HUDEP-2 (cell line): Measurements from ENCODE around the gene EFCAB5.
"Not testable (repeated sequence)": the region's sequence is repeated elsewhere in the genome, so short reads cannot be mapped to it uniquely, and the experiment has no call there.

Source experiments
- DNase-seq, 76 experiments: peaks; one replicate each; lab custom pipeline; 2025; ENCODE audit not compliant: unreplicated experiment in 76 of 76; lab: John Stamatoyannopoulos, UW

The EFCAB5 gene

DNA sequence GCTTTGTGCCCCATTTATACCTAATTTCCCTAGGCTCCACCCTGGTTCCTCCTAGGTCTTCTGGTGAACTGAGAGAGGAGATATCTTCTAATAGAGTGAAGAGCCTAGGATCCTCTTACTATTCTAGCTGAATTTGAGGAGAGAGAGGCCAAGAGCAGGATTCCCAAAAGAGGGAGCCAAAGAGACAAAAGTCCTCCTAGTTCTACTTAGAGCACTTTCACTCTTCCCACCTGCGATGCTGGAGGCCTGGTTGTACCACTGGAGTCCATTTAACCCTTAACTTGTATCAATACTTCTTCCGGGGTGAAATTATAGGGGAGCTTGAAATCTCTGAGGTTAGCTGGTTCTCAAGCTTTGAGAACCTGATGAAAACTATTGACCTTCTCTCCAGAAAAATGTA lies 8.1 kb upstream of the EFCAB5 start:
- DNase-seq = no peak

DNA sequence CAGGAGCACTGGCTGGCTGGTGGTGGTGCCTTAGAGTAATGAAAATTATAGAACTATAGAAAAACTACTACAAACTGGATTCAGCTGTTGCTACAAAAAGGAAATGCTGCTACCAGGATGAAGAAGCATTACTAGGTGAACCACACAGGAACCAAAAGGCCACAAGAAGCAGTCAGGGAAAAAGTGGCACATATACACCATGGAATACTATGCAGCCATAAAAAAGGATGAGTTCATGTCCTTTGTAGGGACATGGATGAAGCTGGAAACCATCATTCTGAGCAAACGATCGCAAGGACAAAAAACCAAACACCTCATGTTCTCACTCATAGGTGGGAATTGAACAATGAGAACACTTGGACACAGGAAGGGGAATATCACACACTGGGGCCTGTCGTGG lies 5.5 kb upstream of the EFCAB5 start:
- not testable (repeated sequence) for DNase-seq

DNA sequence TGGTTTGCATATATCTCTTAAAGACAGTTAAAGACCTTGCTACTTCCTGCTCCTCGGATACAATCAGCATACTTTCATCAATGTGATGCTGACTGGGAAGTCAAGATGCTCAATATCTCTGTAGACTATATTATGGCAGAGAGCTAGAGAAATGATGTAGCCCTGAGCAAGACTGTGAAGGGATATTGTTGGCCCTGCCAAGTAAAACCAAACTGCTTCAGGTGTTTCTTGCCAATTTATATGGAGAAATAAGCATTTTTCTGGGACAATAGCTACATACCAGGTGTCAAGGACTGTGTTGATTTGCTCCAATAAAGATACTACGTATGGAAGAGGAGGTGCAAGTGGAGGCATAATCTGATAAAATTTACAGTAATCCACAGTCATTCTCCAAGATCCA lies 4.7 kb upstream of the EFCAB5 start:
- no peak for DNase-seq

DNA sequence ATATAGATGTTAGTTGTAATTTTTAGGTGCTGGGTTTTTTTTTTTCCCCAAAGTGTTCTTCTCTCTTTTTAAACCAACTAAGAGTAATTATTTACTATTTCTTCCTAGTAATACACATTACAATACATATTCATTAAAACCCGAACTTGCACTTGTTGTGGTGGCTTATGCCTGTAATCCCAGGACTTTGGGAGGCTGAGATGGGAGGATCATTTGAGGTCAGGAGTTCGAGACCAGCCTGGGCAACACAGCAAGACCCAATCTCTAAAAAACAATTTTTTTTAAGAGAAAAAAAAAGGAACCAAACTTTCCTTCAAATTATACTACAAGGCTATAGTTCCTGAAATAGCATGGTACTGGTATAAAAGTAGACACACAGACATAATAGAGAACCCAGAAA lies 3.8 kb downstream of the EFCAB5 start:
- DNase-seq = no peak

DNA sequence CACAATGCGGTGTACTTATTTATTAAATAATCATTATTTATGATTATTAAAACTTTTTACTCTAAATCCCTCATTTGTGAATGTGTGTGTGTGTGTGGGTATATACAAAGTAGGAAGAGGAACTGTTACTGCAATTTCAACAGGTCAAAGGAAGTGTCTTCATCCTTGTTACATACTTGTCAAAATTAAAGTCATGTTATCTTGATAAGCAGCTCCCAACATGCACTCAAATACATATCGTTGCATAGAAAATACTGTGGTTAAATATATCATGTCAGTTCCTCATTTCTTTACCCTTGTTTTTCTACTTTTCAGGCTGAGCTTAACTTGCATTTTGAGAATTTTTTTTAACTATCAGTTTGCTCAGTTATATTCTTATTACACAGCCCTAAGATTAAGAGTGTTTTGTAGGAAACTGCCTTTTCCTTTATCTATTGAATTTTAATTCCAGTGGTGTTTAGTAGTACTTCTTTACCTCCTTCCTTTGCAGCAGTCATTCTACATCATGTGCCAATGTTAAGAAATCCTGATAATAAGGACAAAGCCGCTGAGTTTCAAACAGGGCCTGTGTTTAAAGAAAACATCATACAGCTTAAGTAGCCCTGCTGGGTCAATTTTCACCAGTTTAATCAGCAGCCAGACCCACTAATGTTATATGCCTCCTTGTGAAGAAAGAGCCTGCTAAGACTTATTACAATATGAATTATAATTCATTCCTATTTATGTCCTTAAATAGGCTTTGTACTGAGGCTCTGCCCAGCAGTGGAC lies 7.2 kb downstream of the EFCAB5 start:
- peak in 2 of 76 experiments; percentile 8 to 10 for DNase-seq

DNA sequence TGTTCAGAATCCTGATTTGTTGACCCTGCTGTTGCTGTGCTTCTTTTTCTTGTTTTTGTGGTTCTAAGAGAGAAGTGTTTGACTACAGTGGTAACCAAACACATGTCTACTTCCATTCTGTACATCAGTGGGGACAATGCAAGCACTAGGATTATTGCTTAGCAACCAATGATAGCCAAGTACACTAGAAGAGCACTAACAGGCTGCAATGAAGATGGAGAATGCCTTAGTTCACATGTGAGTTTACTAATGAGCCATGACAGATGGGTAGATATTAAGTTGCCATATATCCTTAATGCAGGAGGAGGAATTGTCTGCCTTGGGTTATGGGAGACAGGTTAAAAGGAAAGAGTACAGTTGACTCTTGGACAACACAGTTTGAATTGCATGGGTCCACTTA lies 8.3 kb downstream of the EFCAB5 start:
- DNase-seq = no peak

DNA sequence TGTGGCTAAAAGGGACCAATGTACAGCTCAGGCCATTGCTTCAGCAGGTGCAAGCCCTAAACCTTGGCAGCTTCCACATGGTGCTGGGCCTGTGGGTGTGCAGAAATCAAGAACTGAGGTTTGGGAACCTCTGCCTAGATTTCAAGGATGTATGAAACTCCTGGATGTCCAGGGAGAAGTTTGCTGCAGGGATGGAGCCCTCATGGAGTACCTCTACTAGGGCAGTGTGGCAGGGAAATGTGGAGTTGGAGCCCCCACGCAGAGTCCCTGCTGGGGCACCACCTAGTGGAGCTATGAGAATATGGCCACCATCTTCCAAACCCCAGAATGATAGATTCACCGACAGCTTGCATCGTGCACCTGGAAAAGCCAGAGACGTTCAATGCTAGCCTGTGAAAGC lies 13.0 kb downstream of the EFCAB5 start:
- DNase-seq = no peak

DNA sequence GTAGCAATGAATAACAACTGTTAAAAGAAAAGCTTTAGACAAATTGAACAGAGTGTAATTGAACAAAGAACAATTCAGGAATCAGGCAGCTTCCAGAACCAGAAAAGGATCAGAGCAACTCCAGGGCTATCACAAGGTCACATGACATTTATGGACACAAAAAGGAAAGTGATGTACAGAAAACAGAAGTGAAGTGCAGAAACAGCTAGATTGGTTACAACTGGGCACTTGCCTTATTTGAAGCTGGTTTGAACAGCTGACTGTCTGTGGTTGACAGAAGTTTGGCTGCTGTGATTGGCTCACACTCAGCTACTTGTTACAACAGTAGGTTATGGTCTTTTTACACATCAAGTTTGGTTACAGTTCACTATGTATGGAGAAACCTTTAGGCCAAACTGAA lies 14.8 kb downstream of the EFCAB5 start:
- no peak for DNase-seq

DNA sequence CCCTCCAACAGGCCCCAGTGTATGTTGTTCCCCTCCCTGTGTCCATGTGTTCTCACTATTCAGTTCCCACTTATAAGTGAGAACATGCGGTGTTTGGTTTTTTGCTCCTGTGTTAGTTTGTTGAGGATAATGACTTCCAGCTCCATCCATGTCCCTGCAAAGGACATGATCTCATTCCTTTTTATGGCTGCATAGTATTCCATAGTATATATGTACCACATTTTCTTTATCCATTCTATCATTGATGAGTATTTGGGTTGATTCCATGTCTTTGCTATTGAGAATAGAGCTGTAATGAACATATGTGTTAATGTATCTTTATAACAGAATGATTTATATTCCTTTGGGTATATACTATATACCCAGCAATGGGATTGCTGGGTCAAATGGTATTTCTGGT lies 16.1 kb downstream of the EFCAB5 start:
- DNase-seq = not testable (repeated sequence)

DNA sequence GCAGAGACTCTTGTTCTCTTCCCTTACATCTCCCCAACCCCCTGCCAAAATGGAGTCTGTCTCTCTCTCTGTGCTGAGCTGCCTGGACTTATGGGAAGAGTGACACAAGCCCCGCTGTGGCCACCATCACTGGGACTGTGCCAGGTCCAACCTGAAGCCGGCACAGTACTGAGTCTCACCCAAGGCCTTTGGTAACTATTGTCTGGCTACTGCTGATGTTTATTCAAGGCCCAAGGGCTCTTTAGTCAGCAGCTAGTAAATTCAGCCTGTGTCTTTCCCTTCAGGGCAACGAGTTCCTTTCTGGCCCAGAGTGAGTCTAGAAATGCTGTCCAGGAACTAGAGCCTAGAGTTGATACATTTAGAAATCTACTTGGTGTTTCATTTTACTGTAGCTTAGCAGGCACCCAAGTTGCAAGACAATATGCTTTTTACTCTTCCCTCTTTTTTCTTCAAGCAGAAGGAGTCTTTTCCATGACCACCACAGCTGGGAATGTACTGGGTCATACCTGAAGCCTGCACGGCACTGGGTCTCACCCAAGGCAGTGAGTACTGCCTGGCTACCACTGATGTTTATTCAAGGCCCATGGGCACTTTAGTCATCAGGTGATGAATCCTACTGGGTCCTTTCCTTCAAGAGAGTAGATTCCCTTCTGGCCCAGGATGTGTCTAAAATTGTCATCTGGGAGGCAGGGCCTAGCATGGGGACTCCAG lies 17.7 kb downstream of the EFCAB5 start:
- DNase-seq = no peak

DNA sequence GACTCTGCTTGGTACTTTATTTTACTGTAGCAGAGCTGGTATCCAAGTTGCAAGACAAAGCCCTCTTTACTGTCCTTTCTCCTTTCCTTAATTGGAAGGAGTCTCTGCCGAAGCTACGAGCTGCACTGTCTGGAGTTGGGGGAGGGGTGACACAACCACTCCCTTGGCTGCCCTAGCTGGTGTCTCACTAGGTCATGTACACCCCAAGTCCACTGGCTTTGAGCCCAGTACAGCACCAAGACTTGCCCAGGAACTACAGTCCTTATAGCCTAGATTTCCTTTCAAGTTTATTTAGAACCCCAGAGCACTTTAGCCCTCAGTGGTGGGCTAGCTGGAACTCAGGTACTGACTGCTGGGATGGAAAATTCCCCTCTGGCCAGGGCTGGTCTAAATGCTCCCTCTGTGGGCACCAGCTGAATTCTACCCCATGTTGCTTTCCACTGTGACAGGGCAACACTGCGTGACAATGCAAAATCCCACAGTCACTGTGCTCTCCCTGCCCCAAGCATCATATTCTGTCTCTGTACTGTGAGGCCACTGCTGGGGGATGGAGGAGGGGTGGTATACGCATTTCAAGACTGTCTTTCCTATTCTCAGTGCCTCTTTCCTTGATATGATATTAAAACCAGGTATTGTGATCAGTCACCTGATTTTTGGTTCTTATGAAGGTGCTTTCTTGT lies 18.4 kb downstream of the EFCAB5 start:
- no peak for DNase-seq

DNA sequence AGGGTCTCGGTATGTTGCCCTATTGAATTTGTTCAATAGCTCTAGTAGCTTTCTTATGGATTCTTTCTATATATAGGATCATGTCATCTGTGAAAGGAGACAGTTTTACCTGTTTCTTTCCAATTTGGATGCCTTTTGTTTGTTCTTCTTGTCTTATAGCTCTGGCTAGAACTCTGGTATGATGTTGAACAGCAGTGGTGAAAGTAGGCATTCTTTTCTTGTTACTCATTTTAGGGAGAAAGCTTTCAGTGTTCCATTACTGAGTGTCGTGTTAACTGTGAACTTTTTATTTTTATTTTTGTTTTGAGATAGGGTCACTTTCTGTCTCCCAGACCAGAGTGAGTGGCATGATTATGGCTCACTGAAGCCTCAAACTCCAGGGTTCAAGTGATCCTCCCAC lies 21.2 kb downstream of the EFCAB5 start:
- no peak for DNase-seq

DNA sequence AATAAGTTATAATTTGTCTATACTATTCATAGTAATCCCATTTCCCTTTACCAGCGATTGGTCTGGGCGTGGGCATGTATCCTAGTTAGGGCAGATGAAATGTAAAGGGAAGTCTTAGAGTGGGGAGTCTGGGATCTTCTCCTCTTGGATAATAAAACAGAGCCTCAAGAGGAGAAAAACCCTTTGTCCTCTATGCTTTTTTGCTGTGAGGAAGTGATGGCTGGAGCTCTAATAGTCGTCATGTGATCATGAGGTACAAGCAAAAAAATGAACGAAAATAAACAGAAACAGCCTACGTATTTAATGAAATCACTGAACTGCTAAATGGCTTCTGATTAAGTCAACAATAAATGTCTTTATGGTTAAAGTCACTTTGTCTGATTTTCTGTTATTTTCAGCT lies 26.8 kb downstream of the EFCAB5 start:
- DNase-seq = no peak

DNA sequence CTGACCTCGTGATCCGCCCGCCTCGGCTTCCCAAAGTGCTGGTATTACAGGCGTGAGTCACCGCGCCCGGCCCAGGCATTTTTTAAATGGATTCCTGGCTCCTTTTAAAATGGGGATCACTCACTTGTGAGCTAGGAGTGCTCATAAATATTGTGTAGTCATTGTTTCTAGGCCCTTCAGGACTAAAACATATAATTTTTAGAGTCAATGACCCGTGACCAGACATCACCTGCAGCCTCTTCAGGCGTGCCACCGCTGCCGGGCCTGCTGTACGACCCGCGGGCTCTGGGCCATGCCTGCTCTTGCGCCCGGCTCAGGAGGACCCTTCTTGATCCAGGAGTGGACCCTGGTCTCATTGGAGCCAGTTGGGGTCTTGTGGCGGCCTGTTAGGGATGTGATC lies 30.8 kb downstream of the EFCAB5 start:
- no peak for DNase-seq

DNA sequence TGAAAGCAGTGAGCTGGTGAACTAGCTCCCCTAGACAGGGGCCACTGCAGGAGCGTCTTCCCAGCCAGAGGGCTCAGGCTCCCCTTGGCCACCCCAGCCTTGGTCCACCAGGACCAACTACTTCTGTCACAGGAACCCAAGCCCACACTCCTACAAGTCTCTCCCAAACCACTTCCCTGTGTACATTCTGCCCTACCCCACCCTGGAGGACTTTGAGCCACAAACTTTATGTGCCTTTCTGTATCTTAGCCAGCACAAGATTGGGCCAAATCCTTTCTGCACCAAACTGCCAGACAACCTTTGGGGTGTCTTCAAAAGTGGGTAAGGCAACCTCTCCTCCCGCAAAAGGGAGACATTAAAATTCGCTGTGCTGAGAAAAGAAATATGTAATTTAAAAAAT lies 31.6 kb downstream of the EFCAB5 start:
- no peak for DNase-seq

DNA sequence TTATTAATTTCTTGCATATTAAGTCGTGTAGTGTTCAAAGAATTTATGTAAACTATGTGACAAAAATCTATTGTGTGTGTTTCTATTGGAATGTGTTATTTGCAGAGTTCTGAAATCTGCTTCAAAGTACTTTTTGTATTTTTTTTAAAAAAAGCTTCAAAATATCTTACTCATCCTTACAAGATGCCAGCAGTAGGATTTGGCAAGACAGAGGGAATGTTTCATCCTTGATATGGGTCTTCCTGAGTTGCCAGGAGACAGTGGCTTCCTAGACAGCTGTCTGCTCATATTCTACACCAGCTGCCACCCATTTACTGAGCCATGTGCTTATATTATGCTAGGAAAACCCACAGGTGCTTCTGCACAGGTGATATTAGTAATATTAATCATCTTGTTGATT lies 36.4 kb downstream of the EFCAB5 start:
- no peak for DNase-seq

DNA sequence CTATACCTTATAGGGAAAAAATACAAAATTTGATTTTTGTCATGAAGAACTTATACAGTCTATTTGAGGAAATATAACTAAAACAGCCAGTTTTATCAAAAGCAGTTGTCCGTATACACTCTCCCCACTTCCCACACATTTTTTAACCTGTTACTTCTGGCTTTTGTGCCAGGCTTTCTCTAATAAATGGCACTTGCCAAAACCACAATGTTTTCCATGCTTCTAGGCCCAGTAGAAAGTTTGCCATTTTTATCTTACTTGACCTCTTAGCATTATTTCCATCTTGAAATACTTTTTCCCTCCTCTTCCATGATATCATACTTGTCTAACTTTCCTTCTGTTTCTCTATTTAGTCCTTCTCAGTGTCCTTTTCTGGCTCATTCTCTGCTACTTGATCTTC lies 38.8 kb downstream of the EFCAB5 start:
- no peak for DNase-seq

DNA sequence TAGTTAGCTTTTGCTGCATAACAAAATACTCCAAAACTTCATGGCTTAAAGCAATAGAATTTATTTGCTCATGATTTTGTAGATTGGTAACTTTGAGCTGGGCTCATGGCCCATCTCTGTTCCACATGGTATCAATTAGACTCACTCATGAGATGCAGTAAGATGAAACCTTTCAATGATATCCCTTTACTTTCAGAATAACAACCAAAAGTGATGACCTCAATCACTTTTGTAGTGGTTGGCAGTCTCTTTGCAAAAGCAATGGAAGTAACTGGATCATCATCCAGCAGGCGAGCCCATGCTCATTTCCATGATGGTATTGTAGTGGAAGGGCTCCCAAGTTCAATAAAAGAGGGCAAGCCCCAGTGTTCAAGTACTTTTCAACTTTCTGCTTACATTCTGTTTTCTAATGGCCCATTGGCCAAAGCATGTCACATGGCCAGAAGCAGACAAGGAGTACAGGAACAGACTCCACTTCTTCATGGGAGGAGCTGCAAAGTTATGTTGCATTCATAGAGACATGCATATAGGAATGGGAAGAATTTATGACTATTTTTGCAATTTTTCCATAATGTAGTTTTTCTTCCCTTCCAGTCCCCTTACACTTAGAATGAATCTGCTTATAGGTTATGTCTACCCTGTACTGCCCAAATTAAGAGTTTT lies 41.7 kb downstream of the EFCAB5 start:
- no peak for DNase-seq

DNA sequence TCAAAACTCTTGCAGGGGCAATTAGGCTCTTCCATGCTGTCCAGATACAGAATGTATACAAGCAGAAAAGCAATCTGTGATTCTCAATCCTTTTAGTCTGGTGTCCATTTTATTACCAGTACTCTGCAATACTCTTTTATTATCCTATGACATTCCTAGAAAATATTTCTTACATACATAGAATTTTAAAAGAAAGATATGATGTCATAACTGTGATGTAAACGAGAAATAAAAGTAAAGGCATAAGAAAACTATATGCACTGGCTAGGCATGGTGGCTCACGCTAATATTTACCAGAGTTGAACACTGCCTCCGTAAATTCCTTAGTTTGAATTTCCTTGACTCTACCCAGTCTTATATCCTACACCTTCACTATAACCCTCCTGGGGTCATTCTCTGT lies 55.0 kb downstream of the EFCAB5 start:
- DNase-seq = no peak

DNA sequence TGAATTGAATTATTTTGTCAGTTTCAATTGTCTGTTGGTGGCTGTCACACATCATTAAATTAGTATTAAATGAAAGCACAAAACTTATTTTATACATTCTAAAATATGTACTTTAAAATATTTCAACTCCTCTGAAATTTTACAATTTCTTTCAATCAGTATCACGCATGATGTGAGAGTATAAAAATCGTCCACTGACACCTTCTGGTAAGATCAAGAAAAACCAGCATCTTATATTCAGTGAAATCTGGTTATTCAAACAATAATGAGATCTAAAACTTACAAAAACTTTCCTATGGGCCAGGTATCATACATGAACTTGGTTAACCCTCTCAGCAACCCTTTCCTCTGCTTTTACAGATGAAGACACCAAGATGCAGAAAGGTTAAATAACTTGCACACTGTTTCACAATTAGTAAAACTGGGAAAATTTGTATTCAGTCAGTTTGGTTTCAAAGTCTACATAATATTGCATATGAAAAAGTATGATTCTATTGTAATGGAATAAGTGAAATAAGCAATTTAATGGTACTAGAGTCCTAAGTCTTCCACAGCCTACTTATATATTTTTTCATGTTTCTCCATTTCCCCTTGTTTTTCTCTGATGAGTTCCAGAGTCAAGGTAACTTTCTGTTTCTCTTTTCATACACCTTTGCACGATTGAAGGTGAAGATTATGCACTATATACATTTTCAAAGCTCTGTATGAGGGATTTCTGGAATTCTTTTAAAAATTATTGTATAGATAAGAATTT lies 58.7 kb downstream of the EFCAB5 start:
- no peak for DNase-seq
